HepG2 (cell line): ENCODE results near the gene SPX. TPM values are rescaled to one million over a fixed set of nuclear protein-coding genes. Genes with fewer than 3 reads are reported as not detected.

ENCODE experiments used
- ATAC-seq: fragments of 200-7000 bp; cut with Tn5 transposase; 3 replicates; pipeline ENCODE4 v1.9.1; 2020; ENCODE audit warnings: mild to moderate bottlenecking, moderate library complexity
- BruUV-seq: library from RNA; stranded (reverse); fragments of 400-500 nt; replicated peaks from 2 replicates; lab custom pipeline; 2021; lab: Mats Ljungman, UMichigan
- CTCF ChIA-PET: fragments of 300-600 bp; formaldehyde crosslinking; extraction: SDS; loops from one replicate; lab custom pipeline; 2021; ENCODE audit warnings: low total read pairs, inconsistent platforms, low intra/inter-chr PET ratio; lab: Yijun Ruan, JAX
- POLR2A ChIA-PET: fragments of 350-600 bp; sonication (Branson Sonifier 250); formaldehyde crosslinking; loops from one replicate; lab custom pipeline; 2020; ENCODE audit warnings: antibody characterized with exemption, inconsistent platforms; lab: Yijun Ruan, JAX
- DNase-seq: peaks from one replicate; pipeline ENCODE4 v3.0.0-alpha.2; 2015; ENCODE audit warnings: low spot score
- FAIRE-seq: peaks from 3 replicates; lab custom pipeline; 2011; peaks lifted over from hg19 to GRCh38; lab: Jason Lieb, UNC
- H2AFZ ChIP-seq: one replicate; pipeline ENCODE4 v1.6.1; 2011; ENCODE audit warnings: low read length, inconsistent platforms
- H3K27ac ChIP-seq: fragments of 300-600 bp; 3 replicates; pipeline ENCODE4 v1.8.0; 2011; ENCODE audit warnings: mixed run types, mild to moderate bottlenecking, mixed read lengths, low read length, inconsistent platforms; ENCODE audit not compliant: insufficient read depth; ENCODE audit errors: extremely low read length
- H3K27me3 ChIP-seq, 2 experiments: fragments of 200-600 bp in 1 of 2; 2 replicates in 1 of 2; 3 replicates in 1 of 2; pipeline versions ENCODE4 v1.6.0 to v1.8.0; 2011; ENCODE audit warnings: low read length in 2 of 2, mild to moderate bottlenecking in 2 of 2, moderate library complexity in 2 of 2, inconsistent platforms in 1 of 2; ENCODE audit not compliant: insufficient read depth in 2 of 2, control insufficient read depth in 1 of 2
- H3K36me3 ChIP-seq, 2 experiments: fragments of 200-600 bp in 1 of 2; replicated peaks in 1 of 2; 2 replicates in 1 of 2; 3 replicates in 1 of 2; pipeline versions ENCODE4 v1.5.1 to v1.8.0; 2011; ENCODE audit warnings: low read length in 2 of 2, inconsistent platforms in 1 of 2; ENCODE audit not compliant: insufficient read depth in 2 of 2, control insufficient read depth in 1 of 2
- H3K4me1 ChIP-seq: 2 replicates; pipeline ENCODE4 v1.5.1; 2012; ENCODE audit warnings: low read length, inconsistent platforms; ENCODE audit not compliant: insufficient read depth
- H3K4me2 ChIP-seq: 2 replicates; pipeline ENCODE4 v1.6.0; 2011; ENCODE audit warnings: low read depth, low read length, inconsistent platforms
- H3K4me3 ChIP-seq, 3 experiments: fragments of 200-600 bp in 1 of 3; sonication (generic), shearing (Covaris generic) in 1 of 3; replicated peaks in 1 of 3; 2 replicates each; pipeline ENCODE4 v1.5.1; 2011 to 2016; ENCODE audit warnings: low read length in 3 of 3, inconsistent platforms in 2 of 3, low read depth in 2 of 3, mild to moderate bottlenecking in 2 of 3, control low read depth in 1 of 3, mixed read lengths in 1 of 3; ENCODE audit not compliant: insufficient read depth in 1 of 3
- H3K79me2 ChIP-seq: one replicate; pipeline ENCODE4 v1.6.1; 2011; ENCODE audit warnings: low read length, inconsistent platforms; ENCODE audit not compliant: insufficient read depth
- H3K9ac ChIP-seq: 2 replicates; pipeline ENCODE4 v1.6.0; 2011; ENCODE audit warnings: mild to moderate bottlenecking, low read depth, low read length, inconsistent platforms; ENCODE audit not compliant: insufficient read depth
- H3K9me3 ChIP-seq: 2 replicates; pipeline ENCODE4 v1.5.1; 2012; ENCODE audit warnings: mild to moderate bottlenecking, low read length
- H4K20me1 ChIP-seq: 2 replicates; pipeline ENCODE4 v1.6.0; 2011; ENCODE audit warnings: inconsistent platforms, mild to moderate bottlenecking, low read length, moderate library complexity; ENCODE audit not compliant: insufficient read depth
- ATF3 ChIP-seq: sonication (generic); formaldehyde crosslinking; IDR thresholded peaks from 2 replicates; pipeline ENCODE4 v1.4.0; 2020; ENCODE audit warnings: missing genetic modification reagents
- CEBPZ ChIP-seq: IDR thresholded peaks from 2 replicates; pipeline ENCODE4 v1.6.1; 2012; ENCODE audit warnings: low read length, improper control_type of control experiment
- CSRNP1 ChIP-seq: sonication (generic); formaldehyde crosslinking; IDR thresholded peaks from 2 replicates; pipeline ENCODE4 v1.8.1; 2023; ENCODE audit warnings: mild to moderate bottlenecking, missing genetic modification reagents
- DDIT3 ChIP-seq: sonication (generic); formaldehyde crosslinking; IDR thresholded peaks from 2 replicates; pipeline ENCODE4 v1.4.0; 2020; ENCODE audit warnings: mild to moderate bottlenecking, missing genetic modification reagents
- HMGA1 ChIP-seq: sonication (generic); formaldehyde crosslinking; conservative IDR thresholded peaks from 2 replicates; pipeline ENCODE4 v1.4.0; 2020; ENCODE audit warnings: missing genetic modification reagents
- HOXA7 ChIP-seq: sonication (generic); formaldehyde crosslinking; IDR thresholded peaks from 2 replicates; pipeline ENCODE4 v1.8.1; 2022; ENCODE audit warnings: mild to moderate bottlenecking, missing genetic modification reagents, moderate library complexity
- KAT8 ChIP-seq: IDR thresholded peaks from 2 replicates; pipeline ENCODE4 v1.6.1; 2016; ENCODE audit warnings: missing genetic modification reagents, missing compliant biosample characterization
- MED1 ChIP-seq: sonication (generic); formaldehyde crosslinking; IDR thresholded peaks from 2 replicates; pipeline ENCODE4 v1.4.0; 2020; ENCODE audit warnings: missing genetic modification reagents
- RBAK ChIP-seq: sonication (generic); formaldehyde crosslinking; IDR thresholded peaks from 2 replicates; pipeline ENCODE4 v1.5.1; 2020; ENCODE audit warnings: mild to moderate bottlenecking, missing genetic modification reagents
- SNRNP70 ChIP-seq: fragments of 200-400 bp; formaldehyde crosslinking; IDR thresholded peaks from 2 replicates; pipeline ENCODE4 v1.6.1; 2017; ENCODE audit warnings: mild to moderate bottlenecking, low read depth, low read length, moderate library complexity
- TARDBP ChIP-seq: sonication (generic); formaldehyde crosslinking; IDR thresholded peaks from 2 replicates; pipeline ENCODE4 v1.8.0; 2022; ENCODE audit warnings: mild to moderate bottlenecking, missing genetic modification reagents
- TFAP4 ChIP-seq: sonication (generic); IDR thresholded peaks from 2 replicates; pipeline ENCODE4 v1.6.1; 2016; ENCODE audit warnings: low read depth, borderline replicate concordance
- ZBTB33 ChIP-seq: sonication (generic); formaldehyde crosslinking; IDR thresholded peaks from 2 replicates; pipeline ENCODE4 v1.4.0; 2020; ENCODE audit warnings: missing genetic modification reagents
- ZNF367 ChIP-seq: sonication (generic); formaldehyde crosslinking; IDR thresholded peaks from 2 replicates; pipeline ENCODE4 v1.4.0; 2020; ENCODE audit warnings: missing genetic modification reagents, borderline replicate concordance
- WGBS: methylation state at CpG from one replicate; pipeline ENCODE4 v1.1.6; 2017; ENCODE audit warnings: low lambda C conversion rate; 5-methylcytosine and 5-hydroxymethylcytosine counted together
- in situ Hi-C: cut with HindIII; loops from 2 replicates; pipeline ENCODE4 v1.10.0; 2017; ENCODE audit warnings: low pct_unique_long_range_greater_than_20kb; ENCODE audit not compliant: extremely low pct_ligation_motif_present
- intact Hi-C: fragments of 100-400 bp; cut with micrococcal nuclease; formaldehyde crosslinking; loops from one replicate; pipeline ENCODE4 v1.10.0; 2022; ENCODE audit not compliant: unreplicated experiment
- polyA plus RNA-seq, 8 experiments: library from polyadenylated mRNA; depleted of rRNA in 3 of 8; stranded (reverse) in 7 of 8; unstranded in 1 of 8; fragments of >200 nt; fragmentation: Illumina TruSeq in 4 of 8; extraction: Trizol in 4 of 8; gene quantifications; 2 replicates each; pipeline versions ENCODE4 v1.2.1 to v1.2.3, GENCODE V29; 2011 to 2016; ENCODE audit warnings: low read depth in 4 of 8, missing spikeins in 1 of 8, mixed read lengths in 1 of 8; ENCODE audit not compliant: insufficient read depth in 1 of 8
- total RNA-seq, 5 experiments: library from RNA; depleted of rRNA; stranded (reverse); fragments of >200 nt; fragmentation: Illumina TruSeq; extraction: Trizol; gene quantifications; 2 replicates each; pipeline ENCODE4 v1.2.3, GENCODE V29; 2016; ENCODE audit warnings: low read depth in 1 of 5

SPX gene
- total and polyA plus RNA-seq, 2 of the 13 experiments (the other 11 are each of a cell fraction or from before 2014, with no cell fraction given): 0.07 to 0.16 TPM

GRCh38 chr12:21559855-21560569, 33.9 kb downstream of the SPX start (continued):
- TF ChIP-seq CSRNP1 (no peak), ATF3 (CRISPR knock-in tag) (no peak), ZBTB33 (no peak), RBAK (no peak)

GRCh38 chr12:21561158-21561557, 35.1 kb downstream of the SPX start:
- ATAC-seq (no peak), FAIRE-seq (no peak), DNase-seq (no peak)
- WGBS: 59% methylated on average over 2 of the region's 2 CpGs
- Histone ChIP-seq H3K27ac (no peak overlapping the region), H4K20me1 (no peaks in the 10 kb centered on the region), H3K9ac (no peak overlapping the region), H3K9me3 (no peaks in the 10 kb centered on the region), H3K4me2 (no peak overlapping the region), H2AFZ (no peak overlapping the region), H3K4me1 (peaks cover 59% of the 10 kb centered on the region), H3K4me3 (no peak overlapping the region), H3K27me3 (no peaks in the 10 kb centered on the region), H3K79me2 (no peaks in the 10 kb centered on the region), H3K36me3 (no peaks in the 10 kb centered on the region)
- BruUV-seq: no TSS peak
- in situ Hi-C loops (no loop called here), intact Hi-C loops (no loop called here)
- ChIA-PET POLR2A (no interaction called here), CTCF (no interaction called here)
- TF ChIP-seq ZNF367 (CRISPR knock-in tag) (no peak), HOXA7 (CRISPR knock-in tag) (no peak), SNRNP70 (no peak), DDIT3 (CRISPR knock-in tag) (no peak), KAT8 (CRISPR knock-in tag) (no peak), MED1 (CRISPR knock-in tag) (no peak), TARDBP (CRISPR knock-in tag) (no peak), TFAP4 (no peak), CEBPZ (no peak), HMGA1 (CRISPR knock-in tag) (no peak)
